Nephron progenitor cell (in vitro differentiated cells): ENCODE data around the gene F2RL2.

Experiments
- DNase-seq: peaks from one replicate; pipeline ENCODE4 v3.0.0; 2021
- H3K27ac Mint-ChIP-seq: 2 replicates; pipeline ENCODE4 v1.8.0; 2021; ENCODE audit warnings: mild to moderate bottlenecking, moderate library complexity, mixed read lengths
- H3K27me3 Mint-ChIP-seq: 2 replicates; pipeline ENCODE4 v1.8.0; 2021; ENCODE audit warnings: mild to moderate bottlenecking, low read depth, mixed read lengths; ENCODE audit not compliant: poor library complexity
- H3K36me3 Mint-ChIP-seq: 2 replicates; pipeline ENCODE4 v1.8.0; 2021; ENCODE audit warnings: low read depth, mixed read lengths
- H3K4me1 Mint-ChIP-seq: 2 replicates; pipeline ENCODE4 v1.8.0; 2021; ENCODE audit warnings: mixed read lengths
- H3K4me3 Mint-ChIP-seq: 2 replicates; pipeline ENCODE4 v1.8.0; 2021; ENCODE audit warnings: mild to moderate bottlenecking, moderate library complexity, mixed read lengths
- H3K9me3 Mint-ChIP-seq: 2 replicates; pipeline ENCODE4 v1.8.0; 2021; ENCODE audit warnings: mild to moderate bottlenecking, moderate library complexity, mixed read lengths
- TF ChIP-seq, protein P1 (sequence below): fragments of 200-600 bp; sonication (generic); IDR thresholded peaks from 2 replicates; pipeline ENCODE4 v1.5.0; 2021; ENCODE audit warnings: antibody characterized with exemption

The F2RL2 gene

DNA sequence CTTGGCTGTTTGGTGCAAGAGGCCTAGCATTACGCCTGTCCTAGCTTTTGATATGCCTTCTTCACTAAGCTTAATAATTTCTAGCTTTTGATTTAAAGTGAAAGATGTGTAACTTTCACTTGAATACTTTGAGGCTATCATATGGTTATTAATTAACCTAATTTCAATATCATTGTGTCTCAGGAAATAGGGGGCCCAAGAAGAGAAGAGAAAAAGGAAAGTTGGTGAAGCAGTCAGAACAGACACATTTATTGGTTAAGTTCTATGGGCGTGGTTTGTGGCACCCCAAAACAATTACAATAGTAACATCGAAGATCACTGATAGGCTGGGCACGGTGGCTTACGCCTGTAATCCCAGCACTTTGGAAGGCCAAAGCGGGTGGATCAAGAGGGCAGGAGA lies 40.9 kb upstream of the F2RL2 start:
- H3K4me1 Mint-ChIP-seq: peaks cover 5% of the 10 kb centered on the region

DNA sequence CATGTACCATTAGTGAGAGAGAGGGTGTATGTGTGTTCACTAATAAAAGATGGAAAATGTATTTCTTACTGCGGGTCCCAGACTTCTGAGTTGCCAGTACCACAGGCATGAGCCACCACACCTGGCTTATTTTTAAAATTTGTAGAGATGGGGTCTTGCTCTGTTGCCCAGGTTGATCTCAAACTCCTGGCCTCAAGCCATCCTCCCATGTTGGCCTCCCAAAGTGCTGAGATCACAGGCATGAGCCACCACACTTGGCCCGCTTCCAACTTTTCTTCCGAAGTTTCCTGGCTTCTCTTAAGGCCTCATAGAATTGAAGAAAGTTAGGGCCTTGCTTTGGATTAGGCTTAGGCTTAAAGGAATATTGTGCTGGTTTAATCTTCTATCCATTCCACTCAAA lies 40.4 kb upstream of the F2RL2 start:
- DNase-seq: no peak
- Mint-ChIP-seq H3K9me3 (no peaks in the 10 kb centered on the region), H3K4me1 (peaks cover 5% of the 10 kb centered on the region), H3K4me3 (no peak overlapping the region), H3K27ac (no peak overlapping the region), H3K36me3 (peaks cover 74% of the 10 kb centered on the region), H3K27me3 (peaks cover 6% of the 10 kb centered on the region)
- TF ChIP-seq, protein P1, sequence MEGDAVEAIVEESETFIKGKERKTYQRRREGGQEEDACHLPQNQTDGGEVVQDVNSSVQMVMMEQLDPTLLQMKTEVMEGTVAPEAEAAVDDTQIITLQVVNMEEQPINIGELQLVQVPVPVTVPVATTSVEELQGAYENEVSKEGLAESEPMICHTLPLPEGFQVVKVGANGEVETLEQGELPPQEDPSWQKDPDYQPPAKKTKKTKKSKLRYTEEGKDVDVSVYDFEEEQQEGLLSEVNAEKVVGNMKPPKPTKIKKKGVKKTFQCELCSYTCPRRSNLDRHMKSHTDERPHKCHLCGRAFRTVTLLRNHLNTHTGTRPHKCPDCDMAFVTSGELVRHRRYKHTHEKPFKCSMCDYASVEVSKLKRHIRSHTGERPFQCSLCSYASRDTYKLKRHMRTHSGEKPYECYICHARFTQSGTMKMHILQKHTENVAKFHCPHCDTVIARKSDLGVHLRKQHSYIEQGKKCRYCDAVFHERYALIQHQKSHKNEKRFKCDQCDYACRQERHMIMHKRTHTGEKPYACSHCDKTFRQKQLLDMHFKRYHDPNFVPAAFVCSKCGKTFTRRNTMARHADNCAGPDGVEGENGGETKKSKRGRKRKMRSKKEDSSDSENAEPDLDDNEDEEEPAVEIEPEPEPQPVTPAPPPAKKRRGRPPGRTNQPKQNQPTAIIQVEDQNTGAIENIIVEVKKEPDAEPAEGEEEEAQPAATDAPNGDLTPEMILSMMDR: no peak

More for the DNA sequence above, 40.9 kb upstream of the F2RL2 start:
- Mint-ChIP-seq H3K9me3 (peaks cover under 1% of the 10 kb centered on the region), H3K27me3 (peaks cover 6% of the 10 kb centered on the region), H3K36me3 (peaks cover 74% of the 10 kb centered on the region), H3K4me3 (no peak overlapping the region), H3K27ac (no peak overlapping the region)
- TF ChIP-seq, protein P1: no peak
- no peak for DNase-seq

DNA sequence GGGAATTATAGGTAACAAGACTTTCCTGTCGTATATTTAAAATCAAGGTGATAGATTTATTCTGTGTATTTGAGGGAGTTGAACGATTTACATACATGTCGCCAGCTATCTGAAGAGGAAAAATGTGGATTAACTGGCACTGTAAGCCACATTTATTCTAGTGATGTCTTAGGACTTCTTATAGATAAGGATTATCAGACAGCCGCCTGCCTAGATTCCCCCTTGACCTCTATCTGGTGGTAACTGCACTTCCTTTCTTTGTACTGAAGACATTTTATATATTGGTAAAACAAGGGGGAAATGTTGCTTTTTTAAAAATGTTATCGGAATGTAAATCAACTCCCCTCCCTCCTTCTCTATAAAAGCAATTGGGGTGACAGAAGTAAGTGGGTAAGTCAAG lies 39.3 kb upstream of the F2RL2 start:
- H3K27ac Mint-ChIP-seq: no peak overlapping the region
- H3K4me3 Mint-ChIP-seq: no peak overlapping the region
- DNase-seq: no peak
- TF ChIP-seq, protein P1: no peak
- H3K4me1 Mint-ChIP-seq: peaks cover 9% of the 10 kb centered on the region
- peaks cover 6% of the 10 kb centered on the region for H3K27me3 Mint-ChIP-seq
- H3K9me3 Mint-ChIP-seq: no peaks in the 10 kb centered on the region
- H3K36me3 Mint-ChIP-seq: peaks cover 77% of the 10 kb centered on the region

DNA sequence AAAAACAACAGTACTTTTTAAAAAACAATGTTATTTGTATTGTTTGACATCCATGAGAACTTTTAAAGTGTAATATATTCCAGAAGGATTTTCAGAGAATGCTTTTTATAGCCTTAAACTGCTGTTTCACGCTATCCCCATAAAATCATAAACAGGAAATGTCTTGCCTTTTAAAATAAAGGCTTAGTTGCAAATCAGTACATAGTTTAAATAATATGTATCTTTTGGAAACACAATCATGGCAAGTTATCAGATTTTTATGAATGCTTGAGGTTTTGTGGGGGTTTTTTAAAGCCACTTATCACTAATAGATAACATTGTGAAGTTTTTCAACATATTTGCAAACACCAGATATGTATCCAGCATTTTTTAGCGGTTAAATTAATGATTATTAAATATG lies 37.2 kb upstream of the F2RL2 start:
- TF ChIP-seq, protein P1: no peak
- H3K4me3 Mint-ChIP-seq: no peak overlapping the region
- H3K27me3 Mint-ChIP-seq: peaks cover 6% of the 10 kb centered on the region
- no peak overlapping the region for H3K27ac Mint-ChIP-seq
- no peaks in the 10 kb centered on the region for H3K9me3 Mint-ChIP-seq
- H3K4me1 Mint-ChIP-seq: peaks cover 24% of the 10 kb centered on the region
- H3K36me3 Mint-ChIP-seq: peaks cover 75% of the 10 kb centered on the region
- no peak for DNase-seq

DNA sequence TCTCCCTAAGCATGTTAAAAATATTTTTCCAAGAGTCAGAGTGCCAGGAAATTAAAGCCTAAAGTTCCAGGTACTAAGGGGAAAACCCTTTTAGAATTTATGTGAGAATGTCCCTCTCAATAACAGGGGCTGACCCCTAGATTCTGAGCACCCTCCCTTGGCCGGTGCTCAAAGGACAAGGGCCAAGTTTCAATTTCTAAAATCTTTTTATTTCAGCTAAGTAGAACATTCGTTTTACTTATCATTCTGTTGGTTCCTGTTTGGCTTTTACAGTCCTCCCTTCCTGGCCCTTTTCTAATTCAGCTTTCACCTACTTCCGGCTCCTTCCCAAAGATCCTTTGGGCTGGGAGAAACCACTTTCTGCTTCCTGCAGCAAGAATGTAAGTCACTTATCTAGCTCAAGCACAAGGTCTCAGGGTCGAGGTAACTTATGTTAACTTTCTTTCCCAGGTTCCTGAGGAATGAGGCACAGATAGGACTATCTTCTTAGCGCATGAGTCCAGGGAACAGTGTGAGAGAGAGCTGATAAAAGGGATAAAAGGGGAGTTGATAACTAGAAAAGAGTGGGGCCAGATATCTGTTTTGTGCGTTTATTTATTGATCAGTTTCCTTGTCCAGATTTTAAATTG lies 34.6 kb upstream of the F2RL2 start:
- DNase-seq: no peak
- Mint-ChIP-seq H3K27me3 (peaks cover 6% of the 10 kb centered on the region), H3K4me1 (peaks cover 24% of the 10 kb centered on the region), H3K36me3 (peaks cover 71% of the 10 kb centered on the region), H3K9me3 (no peaks in the 10 kb centered on the region), H3K27ac (peak overlapping the region; percentile 39), H3K4me3 (no peak overlapping the region)
- TF ChIP-seq, protein P1: no peak

DNA sequence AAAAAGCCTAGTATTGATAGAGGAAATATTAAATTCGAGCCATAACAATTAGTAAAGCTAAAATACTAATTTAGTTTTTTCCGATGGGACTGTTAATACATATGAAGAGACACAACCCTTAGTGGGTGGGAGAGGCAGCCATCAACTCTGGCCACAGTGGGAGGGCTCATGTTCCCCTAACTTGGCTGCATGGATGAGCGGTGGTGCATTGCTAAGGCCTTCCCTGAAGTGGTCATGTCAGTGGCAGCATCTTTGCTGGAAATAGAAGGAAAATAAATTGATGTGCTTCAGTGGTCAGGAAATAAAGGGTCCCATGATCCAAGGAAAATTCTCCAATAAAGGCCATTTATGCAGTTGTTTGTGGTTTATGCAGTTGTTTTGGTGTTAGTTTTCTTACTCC lies 33.9 kb upstream of the F2RL2 start:
- no peak overlapping the region for H3K27ac Mint-ChIP-seq
- H3K27me3 Mint-ChIP-seq: peaks cover 6% of the 10 kb centered on the region
- TF ChIP-seq, protein P1: no peak

More for the DNA sequence above, 33.9 kb upstream of the F2RL2 start:
- peak; percentile 47 for DNase-seq
- Mint-ChIP-seq H3K4me1 (peaks cover 24% of the 10 kb centered on the region), H3K4me3 (no peak overlapping the region), H3K9me3 (no peaks in the 10 kb centered on the region), H3K36me3 (peaks cover 64% of the 10 kb centered on the region)
